Measurements from ENCODE around the gene SLC6A6. TPM values are rescaled to one million over a fixed set of nuclear protein-coding genes. Genes with fewer than 3 reads are reported as not detected.

The SLC6A6 gene
- total and polyA plus RNA-seq, 4 donors: 0.92 to 7.2 (median 2.9) TPM

DNA sequence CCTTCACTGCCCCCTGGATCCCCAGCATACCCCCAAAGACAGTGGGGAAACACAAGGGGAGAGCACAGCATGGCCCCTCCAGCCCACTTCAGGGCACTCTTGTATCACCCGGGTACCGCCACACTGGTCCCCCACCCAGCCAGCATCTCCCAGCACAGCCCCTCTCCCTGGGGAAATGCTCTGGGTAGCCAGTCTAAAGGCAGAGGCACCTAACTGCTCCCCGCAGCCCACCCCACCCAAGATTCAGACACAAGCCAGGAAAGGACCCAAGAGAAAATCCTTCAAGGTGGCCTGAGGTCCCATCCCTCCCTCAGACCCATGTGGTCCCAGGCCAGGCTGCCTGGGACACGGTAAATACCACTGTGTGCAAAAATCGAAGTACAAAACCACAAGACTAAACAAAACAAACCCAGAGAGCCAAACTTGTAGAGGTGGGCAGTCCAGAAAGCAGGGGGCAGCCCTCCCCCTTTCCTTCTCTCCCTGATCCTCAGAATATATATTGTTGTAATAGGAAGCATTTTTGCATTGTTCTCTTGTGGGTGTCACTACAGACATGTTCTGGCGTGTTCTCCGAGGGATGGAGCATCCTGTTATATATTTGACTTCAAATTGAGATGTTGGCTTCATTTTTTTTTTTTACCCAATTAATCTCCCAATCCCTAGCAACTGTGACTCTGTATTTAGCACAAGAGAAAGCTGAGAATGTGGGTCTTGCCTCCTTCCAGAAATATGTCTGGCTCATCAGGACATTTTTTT, 86.1 kb downstream of the SLC6A6 start (continued):
- TF ChIP-seq, protein P1, sequence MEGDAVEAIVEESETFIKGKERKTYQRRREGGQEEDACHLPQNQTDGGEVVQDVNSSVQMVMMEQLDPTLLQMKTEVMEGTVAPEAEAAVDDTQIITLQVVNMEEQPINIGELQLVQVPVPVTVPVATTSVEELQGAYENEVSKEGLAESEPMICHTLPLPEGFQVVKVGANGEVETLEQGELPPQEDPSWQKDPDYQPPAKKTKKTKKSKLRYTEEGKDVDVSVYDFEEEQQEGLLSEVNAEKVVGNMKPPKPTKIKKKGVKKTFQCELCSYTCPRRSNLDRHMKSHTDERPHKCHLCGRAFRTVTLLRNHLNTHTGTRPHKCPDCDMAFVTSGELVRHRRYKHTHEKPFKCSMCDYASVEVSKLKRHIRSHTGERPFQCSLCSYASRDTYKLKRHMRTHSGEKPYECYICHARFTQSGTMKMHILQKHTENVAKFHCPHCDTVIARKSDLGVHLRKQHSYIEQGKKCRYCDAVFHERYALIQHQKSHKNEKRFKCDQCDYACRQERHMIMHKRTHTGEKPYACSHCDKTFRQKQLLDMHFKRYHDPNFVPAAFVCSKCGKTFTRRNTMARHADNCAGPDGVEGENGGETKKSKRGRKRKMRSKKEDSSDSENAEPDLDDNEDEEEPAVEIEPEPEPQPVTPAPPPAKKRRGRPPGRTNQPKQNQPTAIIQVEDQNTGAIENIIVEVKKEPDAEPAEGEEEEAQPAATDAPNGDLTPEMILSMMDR (IDR thresholded peaks at IDR 0.05; ENCODE audit: low read depth, low read length, missing input control): no peak
- TF ChIP-seq, protein P2, sequence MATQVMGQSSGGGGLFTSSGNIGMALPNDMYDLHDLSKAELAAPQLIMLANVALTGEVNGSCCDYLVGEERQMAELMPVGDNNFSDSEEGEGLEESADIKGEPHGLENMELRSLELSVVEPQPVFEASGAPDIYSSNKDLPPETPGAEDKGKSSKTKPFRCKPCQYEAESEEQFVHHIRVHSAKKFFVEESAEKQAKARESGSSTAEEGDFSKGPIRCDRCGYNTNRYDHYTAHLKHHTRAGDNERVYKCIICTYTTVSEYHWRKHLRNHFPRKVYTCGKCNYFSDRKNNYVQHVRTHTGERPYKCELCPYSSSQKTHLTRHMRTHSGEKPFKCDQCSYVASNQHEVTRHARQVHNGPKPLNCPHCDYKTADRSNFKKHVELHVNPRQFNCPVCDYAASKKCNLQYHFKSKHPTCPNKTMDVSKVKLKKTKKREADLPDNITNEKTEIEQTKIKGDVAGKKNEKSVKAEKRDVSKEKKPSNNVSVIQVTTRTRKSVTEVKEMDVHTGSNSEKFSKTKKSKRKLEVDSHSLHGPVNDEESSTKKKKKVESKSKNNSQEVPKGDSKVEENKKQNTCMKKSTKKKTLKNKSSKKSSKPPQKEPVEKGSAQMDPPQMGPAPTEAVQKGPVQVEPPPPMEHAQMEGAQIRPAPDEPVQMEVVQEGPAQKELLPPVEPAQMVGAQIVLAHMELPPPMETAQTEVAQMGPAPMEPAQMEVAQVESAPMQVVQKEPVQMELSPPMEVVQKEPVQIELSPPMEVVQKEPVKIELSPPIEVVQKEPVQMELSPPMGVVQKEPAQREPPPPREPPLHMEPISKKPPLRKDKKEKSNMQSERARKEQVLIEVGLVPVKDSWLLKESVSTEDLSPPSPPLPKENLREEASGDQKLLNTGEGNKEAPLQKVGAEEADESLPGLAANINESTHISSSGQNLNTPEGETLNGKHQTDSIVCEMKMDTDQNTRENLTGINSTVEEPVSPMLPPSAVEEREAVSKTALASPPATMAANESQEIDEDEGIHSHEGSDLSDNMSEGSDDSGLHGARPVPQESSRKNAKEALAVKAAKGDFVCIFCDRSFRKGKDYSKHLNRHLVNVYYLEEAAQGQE (IDR thresholded peaks at IDR 0.05): no peak
- TF ChIP-seq, protein P3, sequence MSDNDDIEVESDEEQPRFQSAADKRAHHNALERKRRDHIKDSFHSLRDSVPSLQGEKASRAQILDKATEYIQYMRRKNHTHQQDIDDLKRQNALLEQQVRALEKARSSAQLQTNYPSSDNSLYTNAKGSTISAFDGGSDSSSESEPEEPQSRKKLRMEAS (IDR thresholded peaks at IDR 0.05): no peak
- no peak for TF ChIP-seq NR2F2 (IDR thresholded peaks at IDR 0.05)

DNA sequence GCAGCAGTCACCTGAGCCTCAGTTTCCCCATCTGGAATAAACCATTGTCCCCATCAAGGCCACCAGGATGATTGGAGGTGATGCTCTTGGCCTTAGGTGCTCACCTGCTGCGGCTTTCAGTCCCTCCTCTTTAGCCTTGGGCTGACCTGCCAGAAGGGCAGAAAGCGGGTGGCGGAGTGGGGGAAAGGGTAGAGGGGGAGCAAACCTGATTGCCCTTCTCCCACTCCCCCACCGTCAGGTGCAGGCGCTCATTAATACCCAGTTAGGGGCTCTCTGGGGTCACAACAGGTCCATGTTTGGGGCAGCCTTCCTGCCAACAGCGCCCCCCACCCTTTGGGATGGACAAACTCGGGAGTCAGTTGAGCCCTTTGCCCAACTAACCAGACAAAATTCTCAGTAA, 87.2 kb downstream of the SLC6A6 start:
- TF ChIP-seq, protein P4, sequence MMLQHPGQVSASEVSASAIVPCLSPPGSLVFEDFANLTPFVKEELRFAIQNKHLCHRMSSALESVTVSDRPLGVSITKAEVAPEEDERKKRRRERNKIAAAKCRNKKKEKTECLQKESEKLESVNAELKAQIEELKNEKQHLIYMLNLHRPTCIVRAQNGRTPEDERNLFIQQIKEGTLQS (IDR thresholded peaks at IDR 0.05): no peak
- TF ChIP-seq HNF4G (IDR thresholded peaks at IDR 0.05) (no peak), NR2F2 (IDR thresholded peaks at IDR 0.05) (no peak), EGR1 (IDR thresholded peaks at IDR 0.05; ENCODE audit: low read depth in 2 of 2) (no peak), RAD21 (IDR thresholded peaks at IDR 0.05) (no peak), FOXA1 (IDR thresholded peaks at IDR 0.05) (no peak), RXRA (IDR thresholded peaks at IDR 0.05) (no peak), TAF1 (conservative IDR thresholded peaks at IDR 0.05) (no peak), JUND (IDR thresholded peaks at IDR 0.05) (no peak), SP1 (IDR thresholded peaks at IDR 0.05) (no peak), GABPA (IDR thresholded peaks at IDR 0.05 in 1 of 2, conservative IDR thresholded peaks at IDR 0.05 in 1 of 2) (no peak)
- TF ChIP-seq, protein P3 (IDR thresholded peaks at IDR 0.05): no peak
- TF ChIP-seq, protein P1 (IDR thresholded peaks at IDR 0.05; ENCODE audit: low read depth, low read length, missing input control): no peak
- TF ChIP-seq, protein P5, sequence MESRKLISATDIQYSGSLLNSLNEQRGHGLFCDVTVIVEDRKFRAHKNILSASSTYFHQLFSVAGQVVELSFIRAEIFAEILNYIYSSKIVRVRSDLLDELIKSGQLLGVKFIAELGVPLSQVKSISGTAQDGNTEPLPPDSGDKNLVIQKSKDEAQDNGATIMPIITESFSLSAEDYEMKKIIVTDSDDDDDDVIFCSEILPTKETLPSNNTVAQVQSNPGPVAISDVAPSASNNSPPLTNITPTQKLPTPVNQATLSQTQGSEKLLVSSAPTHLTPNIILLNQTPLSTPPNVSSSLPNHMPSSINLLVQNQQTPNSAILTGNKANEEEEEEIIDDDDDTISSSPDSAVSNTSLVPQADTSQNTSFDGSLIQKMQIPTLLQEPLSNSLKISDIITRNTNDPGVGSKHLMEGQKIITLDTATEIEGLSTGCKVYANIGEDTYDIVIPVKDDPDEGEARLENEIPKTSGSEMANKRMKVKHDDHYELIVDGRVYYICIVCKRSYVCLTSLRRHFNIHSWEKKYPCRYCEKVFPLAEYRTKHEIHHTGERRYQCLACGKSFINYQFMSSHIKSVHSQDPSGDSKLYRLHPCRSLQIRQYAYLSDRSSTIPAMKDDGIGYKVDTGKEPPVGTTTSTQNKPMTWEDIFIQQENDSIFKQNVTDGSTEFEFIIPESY (IDR thresholded peaks at IDR 0.05): no peak
- TF ChIP-seq, protein P2 (IDR thresholded peaks at IDR 0.05): no peak
- no peak for DNase-seq (ENCODE audit: low spot score)
- H3K4me3 ChIP-seq (ENCODE audit: low read depth in 1 of 3, low read length in 3 of 3): no peak overlapping the region
- no peaks in the 10 kb centered on the region for H3K27me3 ChIP-seq (ENCODE audit: control insufficient read depth in 4 of 4, insufficient read depth in 4 of 4, low read length in 3 of 4)
- no peaks in the 10 kb centered on the region for H3K36me3 ChIP-seq (ENCODE audit: control insufficient read depth in 4 of 4, insufficient read depth in 3 of 4, low read depth in 1 of 4, low read length in 3 of 4)
- 95% methylated on average over 7 of the region's 7 CpGs for WGBS
- no peaks in the 10 kb centered on the region for H3K4me1 ChIP-seq (ENCODE audit: control insufficient read depth in 4 of 4, insufficient read depth in 4 of 4, low read length in 3 of 4)
- no peak overlapping the region for H3K9ac ChIP-seq (ENCODE audit: low read depth in 1 of 2, low read length in 2 of 2)
- no peak overlapping the region for H3K27ac ChIP-seq (ENCODE audit: low read depth in 1 of 2, low read length in 2 of 2)
- H3K9me3 ChIP-seq (ENCODE audit: control insufficient read depth in 4 of 4, low read length in 3 of 4): no peaks in the 10 kb centered on the region

Data from liver (tissue), 9 donors.